HG03159 (cell line): ENCODE results near the gene ZNF217.
"Not testable (repeated sequence)": the region's sequence is repeated elsewhere in the genome, so short reads cannot be mapped to it uniquely, and the experiment has no call there.

Experiments
- ATAC-seq: cut with Tn5 transposase; IDR thresholded peaks from one replicate; pipeline ENCODE4 v1.9.1; 2021; ENCODE audit warnings: mild to moderate bottlenecking, moderate library complexity; ENCODE audit not compliant: unreplicated experiment

ZNF217 gene

GRCh38 chr20:53534037-53534436 lies 59.6 kb downstream of the ZNF217 start:
- ATAC-seq: no peak

GRCh38 chr20:53533500-53533899 lies 60.1 kb downstream of the ZNF217 start:
- no peak for ATAC-seq

GRCh38 chr20:53532654-53533312 lies 60.9 kb downstream of the ZNF217 start:
- ATAC-seq: not testable (repeated sequence)

- no peak for ATAC-seq
These were observed 63.2 kb downstream of the ZNF217 start for GRCh38 chr20:53530440-53530839.

GRCh38 chr20:53529658-53530057 lies 64.0 kb downstream of the ZNF217 start:
- ATAC-seq: no peak

- no peak for ATAC-seq
These were observed 66.4 kb downstream of the ZNF217 start for GRCh38 chr20:53527196-53527595.

GRCh38 chr20:53524589-53525312 lies 68.9 kb downstream of the ZNF217 start:
- ATAC-seq: no peak

- ATAC-seq: not testable (repeated sequence)
These were observed 70.0 kb downstream of the ZNF217 start for GRCh38 chr20:53523615-53524014.

- no peak for ATAC-seq
These were observed 70.9 kb downstream of the ZNF217 start for GRCh38 chr20:53522696-53523095.

- no peak for ATAC-seq
These were observed 71.6 kb downstream of the ZNF217 start for GRCh38 chr20:53522026-53522425.

- not testable (repeated sequence) for ATAC-seq
These were observed 72.2 kb downstream of the ZNF217 start for GRCh38 chr20:53521421-53521820.

- ATAC-seq: no peak
These were observed 76.5 kb downstream of the ZNF217 start for GRCh38 chr20:53517146-53517545.
